Non-pigmented ciliary epithelial cell (primary cell): ENCODE measurements around the gene JPH2.

Source experiments
- DNase-seq: peaks from one replicate; pipeline ENCODE4 v3.0.0-alpha.2; 2010; ENCODE audit warnings: low read depth

JPH2 gene

GRCh38 chr20:44075191-44075949, 111.6 kb downstream of the JPH2 start:
- no peak for DNase-seq

- no peak for DNase-seq
Measured at GRCh38 chr20:44074252-44075151, 112.5 kb downstream of the JPH2 start.

GRCh38 chr20:44073675-44074071, 113.3 kb downstream of the JPH2 start:
- no peak for DNase-seq

GRCh38 chr20:44073011-44073674, 113.8 kb downstream of the JPH2 start:
- DNase-seq = no peak

- DNase-seq = no peak
Measured at GRCh38 chr20:44072384-44072783, 114.6 kb downstream of the JPH2 start.

- no peak for DNase-seq
Measured at GRCh38 chr20:44071526-44072111, 115.4 kb downstream of the JPH2 start.

- DNase-seq = no peak
Measured at GRCh38 chr20:44071057-44071456, 115.9 kb downstream of the JPH2 start.

GRCh38 chr20:44070139-44070900, 116.7 kb downstream of the JPH2 start:
- DNase-seq = no peak

GRCh38 chr20:44069203-44070011, 117.6 kb downstream of the JPH2 start:
- DNase-seq = no peak

GRCh38 chr20:44068316-44069201, 118.4 kb downstream of the JPH2 start:
- no peak for DNase-seq

- DNase-seq = no peak
Measured at GRCh38 chr20:44067650-44068081, 119.3 kb downstream of the JPH2 start.

GRCh38 chr20:44066645-44067606, 120.1 kb downstream of the JPH2 start:
- no peak for DNase-seq

GRCh38 chr20:44065401-44066340, 121.3 kb downstream of the JPH2 start:
- no peak for DNase-seq

- DNase-seq = no peak
Measured at GRCh38 chr20:44064501-44065400, 122.2 kb downstream of the JPH2 start.
